OCI-M1 (cell line): ENCODE data around the gene SAP25.

Source experiments
- DNase-seq: peaks from one replicate; lab custom pipeline; 2025; lab: John Stamatoyannopoulos, UW

The SAP25 gene

DNA sequence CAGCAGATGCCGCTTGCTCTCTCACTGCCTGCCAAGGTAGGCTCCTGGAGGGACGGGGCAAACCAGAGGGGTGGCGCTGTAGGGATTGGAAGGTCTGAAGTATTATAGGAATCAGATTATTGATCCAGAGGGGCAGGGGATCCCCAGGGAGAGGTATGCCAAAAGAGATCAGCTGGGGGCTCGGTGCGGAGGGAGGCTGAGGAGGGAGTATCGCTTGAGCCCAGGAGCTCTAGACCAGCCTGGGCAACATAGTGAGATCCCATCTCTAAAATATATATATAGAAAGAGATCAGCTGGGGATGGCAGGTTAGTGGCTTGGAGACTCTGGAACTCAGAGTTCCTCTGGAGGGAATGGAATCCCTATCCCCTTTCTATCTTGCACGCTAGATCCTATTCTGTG, 21.5 kb upstream of the SAP25 start:
- no peak for DNase-seq

DNA sequence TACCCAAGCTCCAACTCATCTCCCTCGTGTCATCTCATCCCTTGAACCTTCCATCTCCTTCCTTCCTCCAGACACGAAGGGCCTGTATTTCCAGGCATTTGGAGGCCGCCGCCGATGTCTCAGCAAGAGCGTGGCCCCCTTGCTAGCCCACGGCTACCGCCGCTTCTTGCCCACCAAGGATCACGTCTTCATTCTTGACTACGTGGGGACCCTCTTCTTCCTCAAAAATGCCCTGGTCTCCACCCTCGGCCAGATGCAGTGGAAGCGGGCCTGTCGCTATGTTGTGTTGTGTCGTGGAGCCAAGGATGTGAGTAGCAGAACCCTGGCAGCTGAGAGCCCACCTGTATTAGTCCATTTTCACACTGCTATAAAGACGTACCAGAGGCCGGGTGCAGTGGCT, 17.9 kb upstream of the SAP25 start:
- no peak for DNase-seq

DNA sequence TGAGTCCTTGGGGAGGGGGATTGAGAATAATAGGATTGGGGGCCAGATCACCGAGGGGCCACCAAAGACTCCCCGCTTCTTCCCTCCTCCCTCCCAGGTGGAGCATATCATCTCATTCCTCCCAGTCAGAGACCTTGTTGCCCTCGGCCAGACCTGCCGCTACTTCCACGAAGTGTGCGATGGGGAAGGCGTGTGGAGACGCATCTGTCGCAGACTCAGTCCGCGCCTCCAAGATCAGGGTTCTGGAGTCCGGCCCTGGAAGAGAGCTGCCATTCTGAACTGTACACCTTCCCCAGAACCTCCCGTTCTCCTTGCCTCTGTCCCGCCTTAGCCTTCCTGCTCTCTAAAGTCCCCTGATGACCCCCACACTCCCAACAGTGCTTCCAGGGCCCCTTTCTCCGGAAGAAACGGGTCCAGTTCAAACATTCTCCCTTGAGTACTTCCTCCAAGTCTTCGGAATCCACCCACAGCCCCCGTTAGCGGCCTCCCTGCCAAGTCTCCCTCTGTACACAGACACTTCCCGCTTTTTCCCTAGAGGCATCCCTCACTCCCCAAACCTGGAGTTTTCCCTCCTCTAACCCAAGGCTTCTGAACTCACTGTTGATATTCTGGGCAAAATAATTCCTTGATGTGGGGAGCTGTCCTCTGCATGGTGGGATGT, 16.5 kb upstream of the SAP25 start:
- no peak for DNase-seq

DNA sequence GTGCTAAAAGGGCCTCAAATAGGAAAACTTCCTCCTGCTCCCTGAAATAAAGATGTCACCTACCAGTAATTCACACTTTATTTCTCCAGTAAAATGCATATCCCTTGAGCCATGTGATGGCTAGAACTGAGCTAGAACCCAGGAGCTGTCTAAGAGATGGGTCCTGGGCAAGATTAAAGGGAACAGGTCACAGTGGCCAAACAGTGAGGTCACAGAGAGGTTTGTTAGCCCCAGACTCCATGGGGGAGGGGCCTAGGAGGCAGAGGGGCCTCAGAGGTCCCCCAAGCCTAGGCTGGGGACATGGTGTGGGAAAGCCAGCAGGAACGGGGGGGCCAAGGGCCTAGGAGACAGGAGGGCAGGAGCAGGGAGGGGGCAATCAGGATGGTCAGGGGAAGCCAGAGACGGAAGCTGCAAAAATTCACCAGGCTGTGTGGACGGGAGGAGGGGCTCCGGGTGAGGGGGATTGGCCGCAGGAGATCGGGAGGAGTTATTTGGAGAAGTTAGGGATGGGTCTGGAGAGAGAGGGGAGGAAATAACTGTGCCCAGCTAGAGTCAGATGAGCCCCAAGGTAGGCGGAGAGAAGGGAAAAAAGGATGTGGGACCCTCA, 15.7 kb upstream of the SAP25 start:
- no peak for DNase-seq

DNA sequence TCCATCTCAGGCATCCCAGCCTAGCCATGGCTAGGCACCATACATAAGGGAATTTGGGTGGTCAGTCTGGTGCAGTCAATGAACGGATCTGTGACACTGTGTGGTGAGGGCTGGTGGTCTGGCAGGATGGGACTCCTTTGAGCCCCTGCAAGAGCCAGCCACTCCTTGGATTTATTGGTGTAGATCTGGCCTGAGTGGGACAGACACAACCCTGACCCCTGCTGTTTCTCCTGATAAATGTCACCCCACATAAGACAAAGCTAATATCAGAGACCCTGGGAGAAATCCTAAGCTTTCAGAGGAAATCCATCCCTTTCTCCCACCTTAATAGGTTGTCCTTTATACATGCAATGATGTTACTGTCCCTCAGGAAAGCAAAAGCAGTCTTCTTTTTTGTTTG, 14.7 kb upstream of the SAP25 start:
- DNase-seq, result peak; percentile 69

DNA sequence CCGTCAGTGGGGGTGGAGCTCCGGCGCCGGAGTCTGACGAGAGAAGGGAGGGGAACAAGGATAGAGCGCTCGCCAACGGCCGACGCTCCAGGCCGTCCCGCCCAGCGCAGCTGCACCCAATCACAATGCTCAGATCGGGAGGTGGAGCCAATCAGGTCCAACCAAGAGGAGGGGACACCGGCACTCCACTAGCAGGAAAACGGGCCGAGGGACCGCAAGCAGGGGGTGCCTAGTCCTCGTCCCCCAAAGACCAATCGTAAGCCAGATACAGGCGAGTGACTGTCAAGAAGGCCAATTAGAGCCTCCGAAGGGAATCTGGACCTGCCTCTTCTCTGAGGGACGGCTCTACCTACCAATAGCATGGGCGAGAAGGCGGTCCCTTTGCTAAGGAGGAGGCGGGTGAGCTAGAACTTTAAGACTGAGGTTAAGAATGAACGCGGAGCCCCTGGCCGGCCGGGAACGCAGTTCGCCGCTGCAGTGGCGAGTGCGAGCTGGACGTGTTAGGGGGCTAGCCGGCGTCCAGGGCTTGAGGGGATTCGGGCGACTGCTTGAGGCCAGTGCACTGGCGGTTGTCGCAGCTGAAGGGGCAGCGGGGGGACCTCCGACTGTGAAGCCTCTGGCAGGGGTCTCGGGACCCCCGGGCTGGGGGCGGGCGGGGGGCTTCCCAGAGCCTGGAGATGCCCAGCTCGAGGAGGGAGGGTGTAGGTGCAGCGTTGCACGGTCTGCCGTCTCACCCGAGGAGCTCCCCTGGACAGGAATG, 12.7 kb upstream of the SAP25 start, which contains the start of gene FBXO24:
Gene FBXO24, plus strand, starts transcription at position 63 of the 760 bp plus-strand sequence. Its CDS starts 298 bp downstream, at position 361.
- peak; percentile 100 for DNase-seq

DNA sequence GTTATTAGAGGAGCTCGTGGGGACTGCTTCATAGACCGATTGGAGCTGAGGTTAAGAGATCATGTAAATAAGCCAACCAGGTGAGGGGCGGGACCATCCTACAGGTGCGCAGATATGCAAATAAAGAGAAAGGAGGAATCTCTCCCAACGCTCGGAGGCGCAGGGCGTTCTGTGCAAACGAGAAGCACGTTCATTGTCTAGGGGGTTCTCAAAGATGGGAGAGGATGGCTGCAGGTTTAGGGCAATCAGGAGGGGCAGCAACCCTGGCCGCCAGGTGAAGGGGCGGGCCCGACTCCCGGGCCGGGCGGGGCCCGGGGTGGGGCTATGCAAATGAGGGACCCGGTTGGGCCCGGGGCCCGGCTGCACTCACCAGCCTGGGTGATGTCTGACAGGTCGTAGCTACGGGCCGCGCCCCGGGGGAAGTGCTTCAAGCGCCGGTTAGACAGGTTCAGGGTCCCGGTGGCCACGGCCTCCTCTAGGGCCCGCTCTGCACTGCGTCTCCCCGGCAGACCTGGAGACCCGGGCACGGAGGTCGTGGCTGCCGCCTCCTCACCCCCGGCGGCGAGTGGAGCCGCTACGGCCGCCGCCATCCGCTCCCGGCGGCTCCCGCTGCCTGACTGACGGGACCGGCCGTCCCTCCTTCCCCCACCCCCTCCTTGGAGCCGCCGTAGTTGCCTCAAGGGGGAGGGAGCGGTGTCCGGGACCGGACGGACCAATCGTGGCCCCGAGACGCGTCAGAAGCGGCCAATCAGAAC, 12.0 kb upstream of the SAP25 start, which contains the start of gene LRCH4:
Gene LRCH4, minus strand, starts transcription at position 619 of the 755 bp plus-strand sequence. Its CDS starts 29 bp downstream, at position 590.
- peak; percentile 86 for DNase-seq

DNA sequence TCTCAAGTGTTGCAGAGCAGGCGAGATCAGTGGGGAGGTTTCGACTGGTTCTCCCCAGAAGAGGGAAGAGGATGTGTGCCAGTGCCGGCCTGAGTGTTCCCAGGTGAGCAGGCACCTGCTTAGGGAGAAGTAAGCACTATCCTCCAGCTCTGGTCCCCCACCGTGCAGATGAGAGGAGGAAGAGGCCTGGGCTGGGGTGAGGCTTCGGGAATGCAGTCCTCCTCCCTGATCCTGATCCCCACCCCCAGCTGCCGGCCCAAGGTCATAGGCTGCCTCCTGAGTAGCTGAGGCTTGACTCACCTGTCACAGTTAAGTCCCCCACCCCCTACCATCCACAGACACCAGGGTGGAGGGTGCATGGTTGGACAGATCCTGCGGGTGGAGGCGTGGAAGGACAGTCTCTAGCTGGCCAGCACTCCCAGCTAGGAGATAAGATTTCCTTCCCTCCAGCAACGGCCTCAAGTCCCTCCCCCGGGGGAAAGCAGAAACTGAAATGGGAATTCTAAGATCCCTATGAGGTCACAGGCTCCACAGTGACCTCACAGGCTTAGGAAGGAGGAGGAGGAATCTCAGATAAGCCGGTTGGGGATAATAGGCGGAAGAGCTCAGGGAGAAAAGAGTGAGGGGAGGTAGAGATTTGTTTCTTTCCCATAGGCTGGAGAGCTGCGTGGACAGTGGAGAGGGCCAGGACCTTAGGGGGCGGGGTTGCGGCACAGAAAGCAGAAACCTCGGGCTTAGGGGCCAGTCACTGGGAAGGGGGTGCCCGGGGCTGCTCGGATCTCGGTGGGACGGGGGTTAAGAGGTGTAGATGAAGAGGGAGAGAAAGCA, 11.2 kb upstream of the SAP25 start:
- peak; percentile 87 for DNase-seq

DNA sequence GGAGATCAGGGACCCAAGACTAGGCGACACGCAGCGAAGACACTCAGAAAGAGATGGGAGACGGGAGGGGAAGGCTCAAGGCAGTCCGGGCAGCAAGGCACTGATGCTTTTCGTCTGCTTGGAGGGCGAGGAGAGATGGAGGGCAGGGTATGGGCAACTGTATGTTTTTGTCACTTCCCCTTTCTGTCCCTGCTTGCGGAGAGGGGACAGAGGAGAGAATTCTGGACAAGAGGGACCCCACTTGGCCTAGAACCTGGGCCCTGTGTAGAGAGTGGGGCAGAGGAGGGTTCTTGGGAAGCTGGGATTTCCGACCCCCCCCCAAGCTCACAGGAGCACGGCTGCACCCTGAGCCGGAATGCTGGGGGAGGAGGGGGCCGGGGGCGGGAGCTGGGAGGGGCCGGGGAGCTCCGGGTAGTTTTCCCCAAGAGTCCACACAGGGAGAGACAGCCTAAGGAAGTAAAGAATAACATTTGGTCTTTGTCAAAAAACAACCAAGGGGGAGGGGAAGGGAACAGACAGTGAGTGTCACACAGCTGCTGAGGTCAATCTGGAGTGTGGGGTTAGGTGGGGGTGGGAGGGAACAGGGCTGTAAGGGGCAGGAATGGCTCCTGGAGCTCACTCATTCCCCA, 10.5 kb upstream of the SAP25 start:
- DNase-seq, result peak; percentile 80

DNA sequence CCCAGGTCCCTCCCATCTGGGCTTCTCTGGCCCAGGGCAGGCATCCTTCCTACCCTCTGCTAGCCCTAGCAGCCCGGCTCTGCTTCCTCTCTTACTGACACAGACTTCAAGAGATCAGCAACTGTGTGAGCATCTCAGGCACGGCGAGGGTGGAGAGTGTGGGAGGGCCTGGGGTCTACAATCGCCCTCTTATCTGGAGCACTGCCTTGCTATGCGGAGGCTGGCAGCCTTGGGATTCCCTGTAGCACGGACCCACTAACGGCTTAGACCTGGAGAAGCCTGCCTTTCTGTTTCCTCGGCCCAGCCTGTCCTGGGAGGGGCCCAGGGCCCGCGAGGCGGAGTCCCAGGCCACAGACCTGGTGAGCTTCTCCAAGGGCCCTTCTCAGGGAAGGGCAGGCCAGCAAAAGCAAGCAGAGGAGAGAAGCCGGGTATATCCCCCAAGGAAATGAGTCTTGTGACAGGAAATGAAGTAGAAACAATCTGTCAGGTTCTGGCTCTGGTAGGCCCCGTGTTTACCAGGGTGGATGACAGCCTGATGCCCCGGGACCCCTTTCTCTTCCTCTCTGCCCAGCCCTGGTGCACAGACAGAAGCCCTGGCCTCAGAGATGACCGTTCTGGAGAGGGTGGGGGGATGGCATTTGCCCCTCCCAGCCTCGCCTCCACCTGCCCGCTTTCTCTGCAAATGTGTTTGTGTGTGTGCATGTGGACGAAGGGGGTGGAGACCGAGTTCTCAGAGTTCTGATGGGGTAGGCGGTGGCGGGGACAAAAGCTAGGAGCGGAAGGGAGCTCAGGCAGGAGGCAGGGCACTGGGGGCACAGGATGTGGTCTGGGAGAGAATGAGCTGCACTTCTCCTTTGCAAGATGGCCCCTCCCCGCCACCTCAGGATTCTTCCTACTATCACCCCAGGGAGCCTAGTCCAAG, 9.7 kb upstream of the SAP25 start:
- peak; percentile 95 for DNase-seq

DNA sequence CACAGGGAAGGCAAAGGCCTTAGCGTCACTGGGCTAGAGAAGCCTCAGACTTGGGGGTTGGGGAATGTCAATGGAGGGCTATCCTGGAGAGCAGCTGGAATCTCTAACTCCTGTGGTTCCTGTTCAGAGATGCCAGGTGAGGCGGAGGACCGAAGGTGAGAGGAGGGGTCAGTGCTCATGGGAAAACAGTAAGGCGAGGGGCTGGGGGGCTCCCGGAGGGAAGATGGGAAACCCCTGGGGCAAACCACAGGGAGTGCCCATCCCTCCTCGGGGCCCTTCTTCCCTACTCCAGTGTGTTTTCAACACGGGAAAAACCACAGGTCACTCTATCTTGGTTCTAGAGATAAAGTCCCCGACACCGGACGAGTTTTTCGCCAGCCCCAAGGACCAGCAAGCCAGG, 8.9 kb upstream of the SAP25 start:
- DNase-seq, result no peak

DNA sequence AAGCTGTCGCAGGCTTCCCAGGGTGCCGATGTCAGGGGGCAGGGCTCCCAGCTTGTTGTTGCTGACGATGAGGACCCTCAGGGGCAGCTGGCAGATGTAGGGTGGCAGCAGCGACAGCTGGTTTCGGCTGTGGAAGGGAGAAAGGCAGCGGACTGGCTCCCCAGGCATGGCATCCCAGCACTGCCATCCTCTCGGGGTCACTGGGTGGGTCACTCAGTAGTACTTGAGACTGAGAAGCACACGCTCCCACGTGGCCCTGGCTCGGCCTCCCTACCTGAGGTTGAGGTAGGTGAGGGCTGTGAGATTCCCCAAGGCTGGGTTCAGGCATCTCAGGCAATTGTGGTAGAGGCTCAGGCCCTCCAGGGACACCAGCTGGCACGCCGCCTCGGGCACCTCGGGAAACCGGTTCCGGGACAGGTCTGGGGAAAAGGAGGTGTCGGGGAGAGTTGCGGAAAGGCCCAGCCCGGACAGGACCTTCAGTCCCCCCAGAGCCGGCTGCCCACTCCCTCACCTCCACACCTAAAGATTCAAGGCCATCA, 8.4 kb upstream of the SAP25 start:
- no peak for DNase-seq

DNA sequence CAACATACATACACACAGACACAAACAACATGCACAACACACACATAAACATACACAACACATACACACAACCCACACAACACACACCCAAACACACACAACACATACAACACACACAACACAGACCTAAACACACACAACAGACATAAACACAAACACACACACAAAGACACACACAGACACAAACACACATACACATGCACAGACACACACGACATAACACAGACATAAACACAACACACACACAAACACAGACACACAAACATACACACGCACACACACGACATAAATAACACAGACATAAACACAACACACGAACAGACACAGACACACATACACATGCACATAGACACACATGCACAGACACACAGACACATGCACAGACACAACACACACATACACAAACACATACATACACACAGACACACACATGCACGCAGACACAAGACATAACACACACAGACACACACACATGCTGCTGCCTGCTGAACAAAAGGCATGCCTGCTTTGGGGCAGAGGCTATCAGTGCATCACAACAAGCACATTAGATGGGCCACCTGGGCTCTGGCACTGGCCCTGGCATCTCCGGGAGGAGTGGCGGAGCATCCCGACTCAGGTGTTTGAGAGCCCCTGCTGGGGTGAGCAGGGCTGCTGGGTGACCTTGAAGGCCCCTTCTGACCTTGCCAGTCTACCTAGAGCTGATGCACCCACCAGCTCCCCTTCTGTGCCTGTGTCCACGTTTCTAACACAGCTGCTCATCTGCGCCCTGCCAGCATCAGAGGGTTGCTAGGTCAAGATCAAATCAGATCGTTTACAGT, 7.0 kb upstream of the SAP25 start:
- DNase-seq, result no peak

DNA sequence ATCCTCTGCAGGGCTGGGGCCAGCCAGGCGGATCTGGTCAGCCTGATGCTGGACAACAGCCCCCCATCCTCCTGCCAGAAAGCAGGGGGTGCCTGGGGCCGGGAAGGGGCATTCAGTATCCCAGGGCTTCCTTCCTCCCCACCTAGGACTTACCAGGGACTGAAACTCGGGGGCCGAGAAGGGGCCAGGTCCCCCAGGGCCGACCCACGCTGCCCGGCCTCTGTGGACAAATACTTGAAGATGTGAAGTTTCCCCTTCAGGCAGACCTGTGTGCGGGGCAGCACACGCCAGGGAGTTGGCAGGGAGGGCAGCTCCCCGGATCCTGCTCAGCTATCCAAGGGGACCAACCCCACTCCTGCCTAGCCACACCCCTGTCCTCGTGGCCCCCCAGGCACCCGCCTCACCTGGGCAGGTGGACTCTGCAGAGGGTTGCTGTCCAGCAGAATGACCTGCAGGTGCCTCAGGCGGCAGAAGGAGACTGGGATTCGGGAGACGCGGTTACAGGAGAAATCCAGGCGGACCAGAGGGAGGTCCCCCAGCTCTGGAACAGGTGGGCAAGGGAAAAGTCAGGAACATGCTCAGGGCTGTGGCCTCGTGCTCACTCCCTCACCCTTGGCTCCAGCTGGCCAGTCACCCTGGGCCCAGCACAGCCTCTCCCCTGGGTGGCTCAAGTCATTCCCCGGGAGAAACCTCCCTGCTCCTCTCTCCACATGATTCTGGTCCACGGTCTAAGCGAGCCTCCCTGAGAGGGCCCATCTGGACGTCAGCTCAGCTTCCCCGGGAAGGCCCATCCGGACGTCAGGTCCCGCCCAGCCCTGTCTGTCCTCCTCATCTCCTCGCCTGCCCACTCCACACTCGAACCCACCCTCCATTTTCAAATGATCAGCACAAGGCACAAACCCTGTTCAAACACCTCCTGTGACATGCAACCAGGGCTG, 4.8 kb upstream of the SAP25 start:
- no peak for DNase-seq

DNA sequence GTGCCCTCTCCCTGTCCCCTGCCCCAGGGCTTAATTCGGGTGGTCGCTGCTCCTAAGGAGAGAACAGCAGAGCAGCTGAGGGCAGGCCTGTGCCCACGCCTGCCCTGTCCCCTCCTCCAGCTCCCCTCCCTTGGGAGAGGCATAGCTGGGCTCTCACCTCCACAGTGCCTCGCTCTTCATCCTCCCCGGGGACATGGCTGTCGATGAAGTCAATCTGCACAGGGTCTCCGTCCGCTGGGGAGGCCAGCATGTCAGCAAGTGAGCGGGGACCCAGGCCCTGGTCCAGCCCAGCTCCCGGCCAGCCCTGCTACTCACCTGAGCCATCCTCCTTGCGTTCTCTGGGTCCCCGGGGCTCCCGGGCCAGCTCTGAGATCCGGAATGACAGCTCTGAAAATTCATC, 3.8 kb upstream of the SAP25 start:
- DNase-seq, result no peak

DNA sequence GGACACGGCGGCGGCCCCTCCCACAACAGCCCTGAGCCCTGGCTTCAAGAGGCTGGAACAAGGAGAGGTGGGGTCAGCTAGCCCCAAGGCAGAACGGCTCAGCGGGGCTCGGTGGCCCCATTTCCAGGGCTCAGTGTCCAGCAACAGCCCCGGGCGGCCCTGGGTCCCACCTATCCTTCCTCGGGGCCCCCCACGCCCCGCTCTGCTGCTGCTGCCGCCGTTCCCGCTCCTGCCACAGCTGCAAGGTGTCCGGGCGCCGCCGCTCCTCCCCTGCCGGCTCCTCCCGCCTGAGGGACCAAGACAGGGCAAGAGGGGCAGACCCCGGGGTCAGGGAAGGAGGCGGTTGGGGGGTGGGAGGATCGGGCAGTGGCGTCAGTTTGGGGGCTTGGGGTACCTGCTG, 3.4 kb upstream of the SAP25 start:
- DNase-seq, result no peak

DNA sequence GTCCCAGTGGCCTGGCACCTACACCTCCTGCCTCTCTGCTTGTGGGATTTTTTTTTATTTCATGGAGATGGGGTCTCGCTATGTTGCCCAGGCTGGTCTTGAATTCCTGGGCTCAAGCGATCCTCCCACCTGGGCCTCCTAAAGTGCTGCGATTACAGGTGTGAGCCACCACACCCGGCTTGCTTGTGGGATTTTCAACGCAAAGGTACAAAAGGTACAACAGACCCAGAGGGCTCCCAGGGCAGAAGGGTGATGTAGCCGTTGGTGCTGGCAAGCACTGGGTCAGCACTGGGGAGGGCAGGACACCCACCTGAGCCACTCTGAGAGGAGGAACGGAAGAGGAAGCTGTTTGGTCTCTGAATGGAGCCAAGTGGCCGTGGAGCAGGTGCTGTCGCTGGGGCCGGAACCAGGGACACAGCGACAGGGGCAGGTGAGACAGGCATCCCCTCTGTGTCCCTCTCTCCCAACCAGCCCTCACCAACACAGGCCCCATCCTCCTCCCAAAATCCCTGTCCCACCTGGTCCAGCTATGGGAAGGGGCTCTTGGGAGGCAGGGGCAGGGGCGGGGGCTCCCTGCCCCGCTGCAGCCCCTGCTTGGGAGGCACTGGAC, 2.8 kb upstream of the SAP25 start:
- no peak for DNase-seq
